NCI-H187 treated with DMSO at 0.1 percent for 48 hours (cell line): ENCODE measurements around the gene GSG1L.

Experiments used
- DNase-seq: peaks from one replicate; lab custom pipeline; 2025; lab: John Stamatoyannopoulos, UW

Gene GSG1L

DNA sequence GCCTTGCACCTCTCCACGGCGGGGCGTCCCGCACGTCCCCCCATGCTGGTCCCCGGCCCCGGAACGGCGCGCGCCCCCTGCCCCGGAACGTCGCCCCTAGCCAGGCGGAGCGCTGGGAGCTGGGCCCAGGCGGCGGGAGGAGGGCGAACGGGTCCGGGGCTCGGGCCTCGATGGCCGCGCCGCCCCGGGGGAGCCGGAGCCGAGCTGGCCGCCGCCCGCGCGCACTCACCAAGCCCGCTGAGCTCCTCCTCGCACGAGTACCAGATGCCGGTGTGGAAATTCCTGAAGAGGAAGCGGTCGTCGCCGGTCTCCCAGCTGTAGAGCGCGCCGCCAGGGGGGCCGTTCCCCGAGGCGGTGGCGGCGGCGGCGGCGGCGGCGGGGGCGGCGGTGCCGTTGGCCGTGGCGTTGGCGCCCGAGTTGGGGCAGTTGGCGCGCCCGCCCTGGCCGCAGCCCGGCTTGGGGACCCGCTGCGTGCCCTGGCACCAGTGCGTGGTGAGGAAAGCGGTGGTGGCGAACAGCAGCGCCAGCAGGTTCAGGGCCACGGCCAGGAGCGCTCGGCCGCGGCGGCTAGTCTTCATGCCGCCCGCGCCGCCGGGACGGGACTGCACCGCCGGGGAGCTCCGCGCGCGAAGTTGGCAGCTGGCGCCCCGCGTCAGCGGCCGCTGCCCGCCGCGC is 530 bp downstream of the GSG1L start:
- no peak for DNase-seq

GRCh38 chr16:28062261-28062846 is 1.2 kb downstream of the GSG1L start:
- no peak for DNase-seq

GRCh38 chr16:28061352-28062101 is 2.0 kb downstream of the GSG1L start:
- no peak for DNase-seq

GRCh38 chr16:28059841-28060575 is 3.5 kb downstream of the GSG1L start:
- DNase-seq, result no peak

DNA sequence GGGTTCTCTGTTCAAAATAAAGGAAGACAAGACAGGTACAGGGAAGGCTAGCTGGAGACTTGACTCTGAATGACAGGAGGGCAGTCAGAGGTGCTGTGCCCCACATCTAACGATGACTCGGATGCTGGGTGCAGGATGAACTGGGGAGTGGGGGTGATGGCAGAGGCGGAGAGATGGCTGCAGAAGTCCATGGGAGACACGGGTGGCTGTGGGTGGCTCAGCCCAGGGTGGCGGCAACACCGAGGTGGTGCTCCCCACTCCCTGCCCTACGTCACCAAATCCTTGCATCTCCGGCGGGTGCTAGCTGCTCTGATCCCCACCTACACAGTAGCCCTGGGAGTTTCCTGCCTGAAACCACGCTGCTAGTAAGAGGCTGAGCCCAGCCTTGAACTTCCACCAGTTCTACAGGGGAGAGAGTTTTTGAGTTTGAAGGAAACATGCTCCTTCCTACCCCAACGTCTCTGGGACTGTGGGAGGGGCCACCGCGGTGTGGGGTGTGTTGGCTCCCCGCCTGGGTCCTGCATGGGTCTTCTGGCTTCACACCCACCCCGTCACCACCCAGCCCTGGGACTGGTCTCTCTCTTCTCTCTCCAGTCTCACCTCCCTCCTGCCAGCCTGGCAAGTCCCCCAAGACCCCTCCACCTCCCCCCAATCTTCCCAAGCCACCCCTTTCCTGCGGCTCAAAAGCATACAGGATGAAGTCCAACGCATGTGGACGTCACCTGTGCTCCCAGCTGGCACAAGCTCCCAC is 4.5 kb downstream of the GSG1L start:
- no peak for DNase-seq

- DNase-seq, result no peak
These were observed 5.6 kb downstream of the GSG1L start for GRCh38 chr16:28057949-28058348.

DNA sequence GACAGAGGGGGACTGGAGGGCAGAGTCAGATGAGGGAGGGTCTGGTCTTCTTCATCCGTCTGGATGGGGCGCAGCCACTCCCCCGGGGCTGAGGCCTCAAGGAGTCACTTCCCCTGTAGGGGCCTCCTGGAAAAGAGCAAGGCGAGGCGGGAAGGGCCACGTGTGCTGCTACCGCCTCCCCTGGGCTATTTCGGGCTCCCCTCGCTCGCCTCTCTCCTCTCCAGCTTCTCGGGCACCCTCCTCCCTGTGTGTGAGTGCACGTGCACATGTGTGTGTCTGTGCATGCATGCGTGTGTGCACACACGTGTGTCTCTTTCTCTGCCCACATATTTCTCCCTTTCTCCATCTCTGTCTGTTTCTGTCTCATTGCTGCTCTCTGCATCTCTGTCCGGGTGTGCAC is 10.1 kb downstream of the GSG1L start:
- DNase-seq, result no peak

- no peak for DNase-seq
These were observed 11.0 kb downstream of the GSG1L start for GRCh38 chr16:28052274-28053128.

DNA sequence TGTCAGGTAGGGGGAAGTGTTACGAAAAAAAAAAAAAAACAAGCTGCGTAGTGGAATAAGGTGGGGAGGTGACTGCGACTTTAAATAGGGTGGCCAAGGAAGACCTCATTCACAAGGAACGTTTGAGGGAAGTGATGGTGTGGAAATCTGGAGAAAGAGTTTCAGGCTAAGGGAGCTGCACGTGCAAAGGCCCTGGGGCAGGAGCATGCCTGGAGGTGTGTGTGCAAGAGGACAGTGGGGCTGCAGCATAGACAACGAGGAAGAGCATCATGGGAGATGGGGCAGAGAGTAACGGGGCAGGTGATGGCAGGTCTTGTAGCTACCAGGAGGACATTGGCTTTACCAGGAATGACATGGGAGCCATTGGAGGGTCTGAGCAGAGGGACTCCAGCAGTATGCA is 12.0 kb downstream of the GSG1L start:
- DNase-seq, result no peak

GRCh38 chr16:28042811-28043210 is 20.7 kb downstream of the GSG1L start:
- DNase-seq, result no peak

DNA sequence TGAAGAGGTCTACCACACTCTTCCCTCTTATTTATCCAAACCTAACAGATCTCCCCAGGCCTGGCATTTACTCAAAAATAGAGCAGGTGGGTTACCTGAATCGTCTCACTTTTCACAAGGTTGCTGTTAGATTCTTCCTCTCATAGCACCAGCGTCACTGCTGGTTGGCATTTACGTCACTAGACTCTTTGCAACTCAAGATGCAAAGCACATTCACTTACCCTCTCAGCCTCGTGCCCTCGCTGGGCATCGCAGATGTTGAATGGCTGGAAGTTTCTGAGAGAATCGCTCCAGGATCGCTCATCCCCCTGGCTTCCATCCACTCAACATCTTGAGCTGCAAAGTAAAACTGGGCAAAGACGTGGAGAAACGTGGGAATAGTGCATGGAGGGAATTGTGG is 21.9 kb downstream of the GSG1L start:
- no peak for DNase-seq

- DNase-seq, result no peak
These were observed 23.5 kb downstream of the GSG1L start for GRCh38 chr16:28040039-28040438.

DNA sequence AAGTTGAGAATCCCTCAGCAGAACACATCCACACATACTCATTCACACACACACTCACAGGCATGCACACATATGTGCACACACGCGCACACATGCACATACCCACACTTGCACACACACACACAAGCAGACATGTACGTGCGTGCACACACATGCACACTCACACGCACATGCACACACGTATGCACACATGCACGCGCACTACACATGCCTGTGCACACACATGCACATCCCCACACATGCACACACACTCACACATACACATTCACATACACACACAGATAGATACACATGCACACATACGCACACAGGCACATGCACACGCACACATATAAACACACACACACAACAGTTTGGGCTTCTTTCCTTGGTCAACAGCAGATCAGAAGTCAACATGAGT is 24.0 kb downstream of the GSG1L start:
- DNase-seq, result no peak

GRCh38 chr16:28038409-28038808 is 25.1 kb downstream of the GSG1L start:
- DNase-seq, result no peak

GRCh38 chr16:28035866-28036393 is 27.6 kb downstream of the GSG1L start:
- DNase-seq, result no peak

DNA sequence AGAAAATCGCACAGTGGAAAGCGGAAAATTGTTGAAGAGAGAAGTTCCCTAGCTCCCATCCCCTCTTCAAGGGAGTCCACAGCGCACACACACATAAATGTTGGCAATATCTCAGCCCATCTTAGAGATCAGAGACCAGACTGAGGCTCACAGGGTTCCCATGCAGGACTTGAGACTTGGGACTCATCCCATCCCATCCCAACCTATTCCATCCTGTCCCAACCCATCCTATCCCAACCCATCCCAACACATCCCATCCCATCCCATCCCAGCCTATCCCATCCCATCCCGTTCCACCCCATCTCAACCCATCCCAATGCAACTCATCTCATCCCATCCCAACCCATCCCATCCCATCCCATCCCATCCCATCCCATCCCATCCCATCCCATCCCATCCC is 29.6 kb downstream of the GSG1L start:
- no peak for DNase-seq

- no peak for DNase-seq
These were observed 34.0 kb downstream of the GSG1L start for GRCh38 chr16:28029387-28030002.

DNA sequence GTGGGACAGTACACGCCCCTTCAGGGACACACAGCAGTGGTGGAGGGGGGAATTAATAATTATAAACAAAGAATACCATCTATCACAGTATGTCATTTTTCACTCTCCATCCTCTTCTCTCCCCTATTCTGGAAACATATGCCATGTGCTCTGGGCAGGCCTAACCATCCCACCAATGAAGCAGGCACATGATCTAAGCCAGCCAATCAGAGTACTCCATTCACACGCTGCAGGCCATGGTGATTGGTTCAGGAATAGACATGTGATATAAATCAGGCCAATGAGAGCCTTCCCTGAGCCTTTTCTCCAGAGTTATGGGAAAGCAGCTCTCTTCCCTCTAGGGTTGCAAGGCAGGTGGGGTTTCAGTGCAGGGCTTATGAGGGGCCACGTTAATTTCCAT is 36.5 kb downstream of the GSG1L start:
- no peak for DNase-seq

DNA sequence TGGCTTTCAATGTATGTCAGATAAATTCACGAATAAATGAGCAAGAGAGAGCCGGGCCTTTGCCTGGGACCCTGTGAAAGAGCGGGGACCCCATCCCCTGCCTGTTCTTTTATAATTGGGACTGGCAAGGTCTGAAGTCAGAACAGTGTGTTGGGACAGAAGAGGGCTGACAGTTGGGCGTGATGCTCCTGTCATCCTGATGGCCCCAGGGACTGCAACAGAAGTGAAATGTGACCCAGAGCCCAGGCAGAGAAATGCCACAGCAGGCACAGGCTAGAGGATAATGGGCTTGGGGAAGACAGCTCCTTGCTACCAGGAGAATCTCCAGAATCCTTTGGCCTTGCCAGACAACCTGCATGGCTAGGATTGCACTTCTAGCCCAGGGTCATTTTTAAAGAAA is 37.9 kb downstream of the GSG1L start:
- no peak for DNase-seq

GRCh38 chr16:28019218-28019617 is 44.3 kb downstream of the GSG1L start:
- DNase-seq, result no peak
